Left lung (tissue), 10 donors: ENCODE results near the gene HORMAD2. TPM values are rescaled to one million over a fixed set of nuclear protein-coding genes. Genes with fewer than 3 reads are reported as not detected.

Experiments used
- ATAC-seq: fragments of 200-7000 bp; cut with Tn5 transposase; one replicate; pipeline ENCODE4 v1.9.1; 2020; ENCODE audit warnings: moderate library complexity
- DNase-seq, 4 donors: peaks; one replicate each; pipeline ENCODE4 v3.0.0-alpha.2; 2013 to 2020
- H3K27ac ChIP-seq, 2 donors: fragments of 200-600 bp; sonication (generic) in 1 of 2; one replicate each; pipeline versions ENCODE4 v1.5.0 to v1.8.0; 2020 to 2021
- H3K27me3 ChIP-seq, 2 donors: fragments of 200-600 bp; sonication (generic) in 1 of 2; one replicate each; pipeline versions ENCODE4 v1.5.0 to v1.8.0; 2020 to 2021
- H3K36me3 ChIP-seq, 2 donors: fragments of 200-600 bp; sonication (generic) in 1 of 2; one replicate each; pipeline versions ENCODE4 v1.5.0 to v1.8.0; 2020 to 2021
- H3K4me1 ChIP-seq, 2 donors: fragments of 200-600 bp; one replicate each; pipeline ENCODE4 v1.8.0; 2021
- H3K4me3 ChIP-seq, 2 donors: fragments of 200-600 bp; sonication (generic) in 1 of 2; one replicate each; pipeline versions ENCODE4 v1.5.0 to v1.8.0; 2020 to 2021; ENCODE audit warnings: mild to moderate bottlenecking in 1 of 2
- H3K9me3 ChIP-seq, 2 donors: fragments of 200-600 bp; sonication (generic) in 1 of 2; one replicate each; pipeline versions ENCODE4 v1.5.0 to v1.8.0; 2020 to 2021
- CTCF ChIP-seq, 2 donors: fragments of 200-600 bp; sonication (generic) in 1 of 2; IDR thresholded peaks; one replicate each; pipeline versions ENCODE4 v1.5.0 to v1.8.0; 2021; ENCODE audit warnings: antibody characterized with exemption in 2 of 2
- intact Hi-C, 2 donors: fragments of 100-400 bp; cut with DNase I; formaldehyde crosslinking; loops; one replicate each; pipeline versions ENCODE4 v1.11.2 to v1.14.2; 2022
- polyA plus RNA-seq, 6 donors: library from polyadenylated mRNA; unstranded; fragments of 120-200 nt; gene quantifications; one replicate each; pipeline ENCODE4 v1.2.1, GENCODE V29; 2013; ENCODE audit not compliant: insufficient read length in 6 of 6
- total RNA-seq, 2 donors: library from RNA; stranded (reverse); fragmentation: NEBNext Ultra II Directional; extraction: Animal tissue kit (Norgen Biotek cat#: 25700); gene quantifications; one replicate each; pipeline ENCODE4 v1.2.1, GENCODE V29; 2021
- donor health status: DM: no; HTN: yes; CAD: no.
- donor health status: DM: no; HTN: no; CAD: no.

HORMAD2 gene
- total and polyA plus RNA-seq, 8 donors = 0.13 to 0.74 (median 0.20) TPM; not detected in 2

- H3K36me3 ChIP-seq = no peaks in the 10 kb centered on the region
- H3K27ac ChIP-seq = no peak overlapping the region
- H3K9me3 ChIP-seq = no peaks in the 10 kb centered on the region
- ATAC-seq (no peak), DNase-seq (no peak)
- H3K27me3 ChIP-seq = no peaks in the 10 kb centered on the region
- no peak for TF ChIP-seq CTCF (IDR thresholded peaks at IDR 0.05)
- H3K4me1 ChIP-seq = peaks cover 0 to 11% of the 10 kb centered on the region in 2 donors
- no peak overlapping the region for H3K4me3 ChIP-seq
- intact Hi-C loops = no loop called here
Observed at GRCh38 chr22:30087611-30088010, 7.3 kb downstream of the HORMAD2 start.

GRCh38 chr22:30088468-30088867 is 8.2 kb downstream of the HORMAD2 start:
- H3K27ac ChIP-seq = no peak overlapping the region
- H3K4me1 ChIP-seq = peaks cover 0 to 11% of the 10 kb centered on the region in 2 donors
- intact Hi-C loops = no loop called here
- H3K36me3 ChIP-seq = no peaks in the 10 kb centered on the region
- H3K9me3 ChIP-seq = no peaks in the 10 kb centered on the region
- no peak for TF ChIP-seq CTCF (IDR thresholded peaks at IDR 0.05)
- DNase-seq (no peak), ATAC-seq (no peak)
- H3K4me3 ChIP-seq = no peak overlapping the region
- H3K27me3 ChIP-seq = no peaks in the 10 kb centered on the region

GRCh38 chr22:30089655-30089974 is 9.4 kb downstream of the HORMAD2 start:
- Histone ChIP-seq H3K9me3 (no peaks in the 10 kb centered on the region), H3K4me1 (peaks cover 0 to 11% of the 10 kb centered on the region in 2 donors), H3K27ac (no peak overlapping the region), H3K27me3 (no peaks in the 10 kb centered on the region), H3K36me3 (no peaks in the 10 kb centered on the region), H3K4me3 (no peak overlapping the region)
- DNase-seq = no peak
- TF ChIP-seq CTCF (IDR thresholded peaks at IDR 0.05) = no peak
- peak; percentile 8 for ATAC-seq
- intact Hi-C loops = no loop called here

GRCh38 chr22:30092686-30093085 is 12.4 kb downstream of the HORMAD2 start:
- no peak for TF ChIP-seq CTCF (IDR thresholded peaks at IDR 0.05)
- peaks cover 0 to 11% of the 10 kb centered on the region in 2 donors for H3K4me1 ChIP-seq
- no peaks in the 10 kb centered on the region for H3K36me3 ChIP-seq
- DNase-seq = no peak
- no peaks in the 10 kb centered on the region for H3K9me3 ChIP-seq
- intact Hi-C loops = no loop called here
- H3K4me3 ChIP-seq = no peak overlapping the region
- no peak for ATAC-seq
- H3K27ac ChIP-seq = no peak overlapping the region
- no peaks in the 10 kb centered on the region for H3K27me3 ChIP-seq

GRCh38 chr22:30094804-30095203 is 14.5 kb downstream of the HORMAD2 start:
- H3K4me3 ChIP-seq = no peak overlapping the region
- no peaks in the 10 kb centered on the region for H3K36me3 ChIP-seq
- no peaks in the 10 kb centered on the region for H3K9me3 ChIP-seq
- no peak overlapping the region for H3K27ac ChIP-seq
- no peak for TF ChIP-seq CTCF (IDR thresholded peaks at IDR 0.05)
- DNase-seq (no peak), ATAC-seq (no peak)
- H3K4me1 ChIP-seq = peaks cover 0 to under 1% of the 10 kb centered on the region in 2 donors
- H3K27me3 ChIP-seq = no peaks in the 10 kb centered on the region
- intact Hi-C loops = no loop called here
